GM12875 (cell line): Measurements from ENCODE around the gene MILR1.
"Not testable (repeated sequence)": the region's sequence is repeated elsewhere in the genome, so short reads cannot be mapped to it uniquely, and the experiment has no call there.

ENCODE experiments used
- H3K4me3 ChIP-seq: one replicate; pipeline ENCODE4 v1.5.1; 2011; ENCODE audit warnings: low read depth, low read length, control low read depth
- TF ChIP-seq, protein P1 (sequence below): IDR thresholded peaks from 2 replicates; pipeline ENCODE4 v1.5.1; 2011; ENCODE audit warnings: low read depth, mild to moderate bottlenecking, control low read depth, inconsistent platforms, low read length, moderate library complexity, borderline replicate concordance; ENCODE audit not compliant: insufficient read depth

The MILR1 gene

DNA sequence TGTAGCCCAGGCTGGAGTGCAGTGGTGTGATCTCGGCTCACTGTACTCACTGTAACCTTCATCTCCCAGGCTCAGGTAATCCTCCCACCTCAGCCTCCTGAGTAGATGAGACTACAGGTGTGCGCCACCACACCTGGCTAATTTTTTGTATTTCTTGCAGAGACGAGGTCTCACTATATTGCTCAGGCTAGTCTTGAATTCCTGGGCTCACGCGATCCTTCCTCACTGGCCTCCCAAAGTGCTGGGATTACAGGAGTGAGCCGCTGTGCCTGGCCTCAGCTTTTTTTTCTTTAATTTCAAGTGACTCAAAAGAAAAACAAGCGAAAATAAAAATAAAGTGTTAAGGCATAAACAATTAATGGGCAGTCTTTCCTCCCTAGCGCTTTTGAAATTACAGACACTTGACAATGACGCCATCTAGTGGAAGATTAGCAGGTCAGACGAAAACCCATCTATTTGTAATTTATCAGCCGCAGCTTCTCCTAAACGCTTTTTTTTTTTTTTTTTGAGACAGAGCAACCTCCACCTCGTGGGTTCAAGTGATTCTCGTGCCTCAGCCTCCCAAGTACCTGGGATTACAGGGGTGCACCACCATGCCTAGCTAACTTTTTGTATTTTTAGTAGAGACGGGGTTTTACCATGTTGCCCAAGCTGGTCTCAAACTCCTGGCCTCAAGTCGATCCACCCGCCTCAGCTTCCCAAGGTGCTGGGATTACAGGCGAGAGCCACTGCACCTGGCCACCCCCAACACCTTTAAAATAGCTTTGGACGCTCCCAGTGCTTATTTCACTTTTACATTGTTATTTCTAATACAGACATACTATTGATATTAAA, 30.2 kb upstream of the MILR1 start:
- no peak overlapping the region for H3K4me3 ChIP-seq
- TF ChIP-seq, protein P1, sequence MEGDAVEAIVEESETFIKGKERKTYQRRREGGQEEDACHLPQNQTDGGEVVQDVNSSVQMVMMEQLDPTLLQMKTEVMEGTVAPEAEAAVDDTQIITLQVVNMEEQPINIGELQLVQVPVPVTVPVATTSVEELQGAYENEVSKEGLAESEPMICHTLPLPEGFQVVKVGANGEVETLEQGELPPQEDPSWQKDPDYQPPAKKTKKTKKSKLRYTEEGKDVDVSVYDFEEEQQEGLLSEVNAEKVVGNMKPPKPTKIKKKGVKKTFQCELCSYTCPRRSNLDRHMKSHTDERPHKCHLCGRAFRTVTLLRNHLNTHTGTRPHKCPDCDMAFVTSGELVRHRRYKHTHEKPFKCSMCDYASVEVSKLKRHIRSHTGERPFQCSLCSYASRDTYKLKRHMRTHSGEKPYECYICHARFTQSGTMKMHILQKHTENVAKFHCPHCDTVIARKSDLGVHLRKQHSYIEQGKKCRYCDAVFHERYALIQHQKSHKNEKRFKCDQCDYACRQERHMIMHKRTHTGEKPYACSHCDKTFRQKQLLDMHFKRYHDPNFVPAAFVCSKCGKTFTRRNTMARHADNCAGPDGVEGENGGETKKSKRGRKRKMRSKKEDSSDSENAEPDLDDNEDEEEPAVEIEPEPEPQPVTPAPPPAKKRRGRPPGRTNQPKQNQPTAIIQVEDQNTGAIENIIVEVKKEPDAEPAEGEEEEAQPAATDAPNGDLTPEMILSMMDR: 0 out of 2 replicates have a peak, but pooled peaks have one; percentile 39

DNA sequence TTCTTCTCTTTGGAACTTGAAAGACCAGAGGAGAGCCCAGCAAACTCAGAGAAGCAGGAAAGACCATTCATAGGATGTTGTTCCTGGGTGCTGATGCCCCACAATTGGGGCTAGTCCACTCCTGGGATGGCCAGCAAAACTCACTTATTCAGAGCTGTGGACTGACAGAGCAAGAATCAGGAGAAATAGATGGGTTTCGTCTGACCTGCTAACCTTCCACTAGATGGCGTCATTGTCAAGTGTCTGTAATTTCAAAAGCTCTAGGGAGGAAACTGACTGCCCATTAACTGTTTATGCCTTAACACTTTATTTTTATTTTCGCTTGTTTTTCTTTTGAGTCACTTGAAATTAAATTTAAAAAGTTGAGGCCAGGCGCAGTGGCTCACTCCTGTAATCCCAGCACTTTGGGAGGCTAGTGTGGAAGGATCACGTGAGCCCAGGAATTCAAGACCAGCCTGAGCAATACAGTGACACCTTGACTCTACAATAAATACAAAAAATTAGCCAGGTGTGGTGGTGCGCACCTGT, 28.7 kb upstream of the MILR1 start:
- H3K4me3 ChIP-seq: no peak overlapping the region
- TF ChIP-seq, protein P1: peak; percentile 57

DNA sequence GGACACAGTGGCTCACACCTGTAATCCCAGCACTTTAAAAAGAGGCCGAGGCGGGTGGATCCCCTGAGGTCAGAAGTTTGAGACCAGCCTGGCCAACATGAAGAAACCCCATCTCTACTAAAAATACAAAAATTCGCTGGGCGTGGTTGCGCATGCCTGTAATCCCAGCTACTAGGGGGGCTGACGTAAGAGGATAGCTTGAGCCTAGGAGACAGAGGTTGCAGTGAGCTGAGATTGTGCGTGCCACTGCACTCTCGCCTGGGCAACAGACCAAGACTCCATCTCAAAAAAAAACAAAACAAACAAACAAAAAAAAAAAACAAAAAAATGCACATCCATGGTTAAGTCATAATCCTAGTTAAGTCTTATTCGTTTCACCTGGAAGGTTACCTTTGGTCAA, 26.8 kb upstream of the MILR1 start:
- not testable (repeated sequence) for H3K4me3 ChIP-seq

DNA sequence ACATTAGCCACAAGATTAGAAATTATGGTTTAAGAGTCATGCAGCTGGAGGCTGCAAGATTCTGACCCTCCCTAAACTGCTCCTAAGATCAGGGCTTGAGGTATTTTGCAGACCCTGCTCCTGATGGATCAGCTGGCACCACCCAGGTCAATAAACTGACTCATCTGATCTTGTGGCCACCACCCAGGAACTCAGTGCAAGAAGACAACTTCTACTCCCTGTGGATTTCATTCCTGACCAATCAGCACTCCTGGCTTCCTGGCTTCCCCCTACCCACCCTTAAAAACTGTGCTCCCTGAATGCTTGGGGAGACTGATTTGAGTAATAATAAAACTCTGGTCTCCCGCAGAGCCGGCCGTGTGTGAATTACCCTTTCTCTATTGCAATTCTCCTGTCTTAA, 25.0 kb upstream of the MILR1 start:
- H3K4me3 ChIP-seq: no peak overlapping the region
- TF ChIP-seq, protein P1: no peak

DNA sequence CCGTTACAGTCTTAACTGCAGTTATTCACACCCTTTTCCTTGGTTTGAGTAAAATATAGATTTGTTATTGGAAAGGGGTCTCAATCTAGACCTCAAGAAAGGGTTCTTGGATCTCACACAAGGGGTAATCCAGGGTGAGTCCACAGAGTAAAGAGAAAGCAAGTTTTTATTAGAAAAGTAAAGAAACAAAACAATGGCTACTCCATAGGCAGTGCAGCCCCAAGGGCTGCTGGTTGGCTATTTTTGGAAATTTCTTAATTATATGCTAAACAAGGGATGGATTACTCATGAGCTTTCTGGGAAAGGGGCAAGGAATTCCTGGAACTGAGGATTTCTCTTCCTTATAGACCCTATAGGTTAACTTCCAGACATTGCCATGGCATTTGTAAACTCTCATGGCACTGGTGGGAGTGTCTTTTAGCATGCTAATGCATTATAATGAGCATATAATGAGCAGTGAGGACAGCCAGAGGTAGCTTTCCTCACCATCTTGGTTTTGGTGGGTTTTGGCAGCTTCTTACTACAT, 24.5 kb upstream of the MILR1 start:
- TF ChIP-seq, protein P1: no peak

DNA sequence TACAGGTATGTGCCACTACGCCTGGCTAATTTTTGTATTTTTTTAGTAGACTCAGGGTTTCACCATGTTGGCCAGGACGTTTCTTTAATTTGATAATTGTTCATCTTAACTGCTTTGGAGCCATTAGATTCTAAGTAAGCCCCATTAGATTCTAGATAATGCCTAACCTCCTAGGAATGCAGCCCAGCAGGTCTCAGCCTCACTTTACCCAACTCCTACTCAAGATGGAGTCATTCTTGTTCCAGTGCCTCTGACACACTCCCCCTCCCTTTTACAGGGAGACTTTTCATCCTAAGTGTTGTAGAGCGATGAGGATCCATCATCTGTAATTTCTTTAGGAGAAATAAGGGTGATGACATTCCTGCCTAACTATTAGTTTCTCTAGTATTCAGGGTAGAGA, 23.7 kb upstream of the MILR1 start:
- TF ChIP-seq, protein P1: no peak
- no peak overlapping the region for H3K4me3 ChIP-seq

More for the DNA sequence above, 24.5 kb upstream of the MILR1 start:
- H3K4me3 ChIP-seq: no peak overlapping the region

DNA sequence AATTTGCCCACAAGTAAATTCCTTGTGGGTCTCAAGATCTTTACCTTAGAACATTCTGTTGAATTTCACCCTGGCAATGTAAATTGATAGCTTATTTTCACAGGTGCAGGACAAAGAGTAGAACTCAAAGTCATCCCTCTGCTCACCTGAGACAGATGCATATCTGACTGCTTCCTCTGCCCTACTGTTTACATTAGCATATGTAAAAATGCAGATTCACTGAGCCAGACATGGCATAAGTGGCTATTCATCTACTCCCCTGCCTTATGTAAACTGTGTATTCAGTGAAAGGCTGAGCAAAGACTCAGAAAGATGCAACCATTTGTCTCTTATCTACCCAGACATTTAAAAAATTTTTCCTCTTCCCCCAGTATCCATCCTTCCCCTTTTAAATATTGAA, 22.3 kb upstream of the MILR1 start:
- H3K4me3 ChIP-seq: no peak overlapping the region
- TF ChIP-seq, protein P1: no peak
